H1 (cell line): ENCODE results near the gene COL26A1. TPM values are rescaled to one million over a fixed set of nuclear protein-coding genes. Genes with fewer than 3 reads are reported as not detected.

Source experiments
- CTCF ChIA-PET: fragments of 300-600 bp; sonication (Branson Sonifier 250); formaldehyde crosslinking; loops from one replicate; lab custom pipeline; 2021; ENCODE audit not compliant: partially characterized antibody; lab: Charles Lee
- POLR2A ChIA-PET: fragments of 300-600 bp; sonication (Branson Sonifier 250); formaldehyde crosslinking; loops from one replicate; lab custom pipeline; 2021; ENCODE audit warnings: inconsistent platforms; ENCODE audit not compliant: partially characterized antibody; lab: Charles Lee
- DNase-seq, 2 experiments: peaks; one replicate each; pipeline versions ENCODE4 v3.0.0 to v3.0.0-alpha.2; 2010 to 2022; ENCODE audit warnings: low spot score in 2 of 2, low read depth in 1 of 2, mixed read lengths in 1 of 2
- FAIRE-seq: peaks from 2 replicates; lab custom pipeline; 2011; peaks lifted over from hg19 to GRCh38; lab: Jason Lieb, UNC
- H2AFZ ChIP-seq: 2 replicates; pipeline ENCODE4 v1.8.1; 2012; ENCODE audit warnings: low read length, inconsistent platforms
- H2AK5ac ChIP-seq: 2 replicates; pipeline ENCODE4 v1.6.1; 2013; ENCODE audit warnings: low read depth, low read length
- H2BK120ac ChIP-seq: replicated peaks from 2 replicates; pipeline ENCODE3; 2013; ENCODE audit warnings: low read depth, low read length, inconsistent platforms
- H2BK12ac ChIP-seq: 2 replicates; pipeline ENCODE4 v1.6.1; 2013; ENCODE audit warnings: low read depth, low read length
- H2BK15ac ChIP-seq: 2 replicates; pipeline ENCODE4 v1.6.1; 2013; ENCODE audit warnings: low read length
- H2BK20ac ChIP-seq: 2 replicates; pipeline ENCODE4 v1.6.1; 2013; ENCODE audit warnings: low read length
- H2BK5ac ChIP-seq: 2 replicates; pipeline ENCODE4 v1.6.1; 2013; ENCODE audit warnings: low read depth, low read length
- H3K14ac ChIP-seq: 2 replicates; pipeline ENCODE4 v1.6.1; 2013; ENCODE audit warnings: inconsistent platforms; ENCODE audit not compliant: insufficient read length
- H3K18ac ChIP-seq: 2 replicates; pipeline ENCODE4 v1.6.1; 2013; ENCODE audit warnings: low read length; ENCODE audit errors: extremely low read depth
- H3K23ac ChIP-seq: 2 replicates; pipeline ENCODE4 v1.6.1; 2013; ENCODE audit warnings: inconsistent platforms; ENCODE audit not compliant: insufficient read length
- H3K23me2 ChIP-seq: 2 replicates; pipeline ENCODE4 v1.6.1; 2013; ENCODE audit warnings: low read depth, low read length
- H3K27ac ChIP-seq: 2 replicates; pipeline ENCODE4 v1.6.1; 2011; ENCODE audit warnings: low read depth, low read length, inconsistent platforms
- H3K27me3 ChIP-seq, 4 experiments: replicated peaks in 1 of 4; 1 replicate in 1 of 4; 2 replicates in 3 of 4; pipeline versions ENCODE4 v1.6.1 to v1.8.1; 2011 to 2013; ENCODE audit warnings: low read length in 3 of 4, mild to moderate bottlenecking in 3 of 4, inconsistent platforms in 2 of 4, mixed read lengths in 2 of 4, moderate library complexity in 1 of 4; ENCODE audit not compliant: control insufficient read depth in 3 of 4, insufficient read depth in 3 of 4; ENCODE audit errors: extremely low read depth in 1 of 4
- H3K36me3 ChIP-seq, 4 experiments: 2 replicates each; pipeline versions ENCODE4 v1.6.1 to v1.8.1; 2011 to 2013; ENCODE audit warnings: mild to moderate bottlenecking in 4 of 4, low read length in 3 of 4, moderate library complexity in 2 of 4, control low read depth in 1 of 4, inconsistent platforms in 1 of 4; ENCODE audit not compliant: insufficient read depth in 4 of 4, control insufficient read depth in 2 of 4
- H3K4ac ChIP-seq: replicated peaks from 2 replicates; pipeline ENCODE3; 2013; ENCODE audit warnings: low read length, low read depth, mixed read lengths, inconsistent platforms; ENCODE audit not compliant: insufficient read length
- H3K4me1 ChIP-seq, 4 experiments: replicated peaks in 1 of 4; 1 replicate in 1 of 4; 2 replicates in 3 of 4; pipeline versions ENCODE4 v1.6.1 to v1.8.1; 2011 to 2013; ENCODE audit warnings: low read length in 3 of 4, inconsistent platforms in 2 of 4, mixed read lengths in 1 of 4; ENCODE audit not compliant: insufficient read depth in 4 of 4, control insufficient read depth in 3 of 4
- H3K4me2 ChIP-seq, 2 experiments: 2 replicates each; pipeline versions ENCODE4 v1.6.1 to v1.8.1; 2011 to 2013; ENCODE audit warnings: low read depth in 2 of 2, low read length in 2 of 2, control low read depth in 1 of 2, inconsistent platforms in 1 of 2, mild to moderate bottlenecking in 1 of 2; ENCODE audit not compliant: insufficient read depth in 1 of 2
- H3K4me3 ChIP-seq, 4 experiments: fragments of 200-600, 300-600 bp in 1 of 4; sonication (generic), shearing (Covaris generic), sonication (Bioruptor Twin) in 1 of 4; 2 replicates each; pipeline versions ENCODE4 v1.5.1 to v1.8.1; 2011 to 2016; ENCODE audit warnings: low read length in 4 of 4, low read depth in 3 of 4, control low read depth in 2 of 4, inconsistent platforms in 2 of 4, mild to moderate bottlenecking in 2 of 4, mixed read lengths in 1 of 4, moderate library complexity in 1 of 4; ENCODE audit not compliant: insufficient read depth in 2 of 4; ENCODE audit errors: extremely low read depth in 1 of 4
- H3K56ac ChIP-seq: replicated peaks from 2 replicates; pipeline ENCODE3; 2013; ENCODE audit warnings: low read depth, mild to moderate bottlenecking, mixed read lengths, low read length, inconsistent platforms; ENCODE audit not compliant: insufficient read length
- H3K79me1 ChIP-seq: 2 replicates; pipeline ENCODE4 v1.6.1; 2013; ENCODE audit warnings: low read depth, low read length, control low read depth
- H3K79me2 ChIP-seq, 2 experiments: 2 replicates each; pipeline versions ENCODE4 v1.6.1 to v1.8.1; 2012 to 2013; ENCODE audit warnings: low read length in 2 of 2, mild to moderate bottlenecking in 2 of 2, inconsistent platforms in 1 of 2; ENCODE audit not compliant: insufficient read depth in 2 of 2, control insufficient read depth in 1 of 2
- H3K9ac ChIP-seq, 4 experiments: replicated peaks in 1 of 4; 1 replicate in 1 of 4; 2 replicates in 3 of 4; pipeline versions ENCODE4 v1.6.1 to v1.8.1; 2011 to 2013; ENCODE audit warnings: low read depth in 3 of 4, low read length in 3 of 4, control low read depth in 2 of 4, mild to moderate bottlenecking in 2 of 4, moderate library complexity in 2 of 4, inconsistent platforms in 1 of 4; ENCODE audit errors: extremely low read depth in 1 of 4
- H3K9me3 ChIP-seq, 2 experiments: 2 replicates each; pipeline versions ENCODE4 v1.6.1 to v1.8.1; 2012 to 2013; ENCODE audit warnings: mild to moderate bottlenecking in 2 of 2, moderate library complexity in 2 of 2, control low read depth in 1 of 2, inconsistent platforms in 1 of 2, low read depth in 1 of 2, low read length in 1 of 2, mixed read lengths in 1 of 2; ENCODE audit not compliant: insufficient read depth in 2 of 2
- H4K20me1 ChIP-seq, 2 experiments: replicated peaks in 1 of 2; 2 replicates each; pipeline versions ENCODE3 to v1.8.1; 2011 to 2013; ENCODE audit warnings: inconsistent platforms in 2 of 2, low read length in 2 of 2, mild to moderate bottlenecking in 1 of 2; ENCODE audit not compliant: insufficient read depth in 2 of 2, control insufficient read depth in 1 of 2
- H4K5ac ChIP-seq: 2 replicates; pipeline ENCODE4 v1.6.1; 2013; ENCODE audit warnings: low read length, low read depth, mixed read lengths, inconsistent platforms; ENCODE audit not compliant: insufficient read length
- H4K8ac ChIP-seq: 2 replicates; pipeline ENCODE4 v1.8.0; 2013; ENCODE audit warnings: mild to moderate bottlenecking, moderate library complexity, low read length, inconsistent platforms; ENCODE audit not compliant: insufficient read depth; ENCODE audit errors: extremely low read depth
- H4K91ac ChIP-seq: replicated peaks from 2 replicates; pipeline ENCODE3; 2013; ENCODE audit warnings: low read length, mixed read lengths, inconsistent platforms; ENCODE audit not compliant: insufficient read length
- E2F6 ChIP-seq: IDR thresholded peaks from 2 replicates; pipeline ENCODE4 v1.6.1; 2012; ENCODE audit warnings: inconsistent platforms
- HDAC6 ChIP-seq: IDR thresholded peaks from one replicate; pipeline ENCODE4 v1.7.1; 2012; ENCODE audit warnings: low read depth, mild to moderate bottlenecking, inconsistent platforms, low read length, moderate library complexity
- POU5F1 ChIP-seq: IDR thresholded peaks from 2 replicates; pipeline ENCODE4 v1.6.1; 2011; ENCODE audit warnings: low read depth, mild to moderate bottlenecking, low read length, moderate library complexity
- SRF ChIP-seq: IDR thresholded peaks from 2 replicates; pipeline ENCODE4 v1.6.1; 2011; ENCODE audit warnings: mild to moderate bottlenecking, low read depth, low read length, moderate library complexity
- WGBS, 2 experiments: shearing (Covaris generic) in 1 of 2; methylation state at CpG; one replicate each; pipeline versions ENCODE4 v1.1.6 to v1.1.7; 2013 to 2015; ENCODE audit warnings: low lambda C conversion rate in 2 of 2, mixed read lengths in 2 of 2, inconsistent platforms in 1 of 2, low coverage in 1 of 2, missing lambda C conversion rate in 1 of 2; ENCODE audit not compliant: insufficient replicate concordance in 2 of 2, insufficient coverage in 1 of 2, insufficient read length in 1 of 2; ENCODE audit errors: extremely low coverage in 1 of 2, missing lambda C conversion rate in 1 of 2; 5-methylcytosine and 5-hydroxymethylcytosine counted together
- polyA plus RNA-seq, 7 experiments: library from polyadenylated mRNA; depleted of rRNA in 3 of 7; stranded (reverse) in 5 of 7; unstranded in 2 of 7; fragments of >200 nt in 5 of 7; fragments of 200-250 nt in 2 of 7; gene quantifications; 1 replicate in 5 of 7; 2 replicates in 1 of 7; 4 replicates in 1 of 7; pipeline versions ENCODE4 v1.2.1 to v1.2.3, GENCODE V29; 2011 to 2013; ENCODE audit warnings: missing spikeins in 2 of 7, mixed read lengths in 2 of 7
- total RNA-seq: library from RNA; stranded (reverse); fragmentation: NEBNext Ultra II Directional; extraction: Animal tissue kit (Norgen Biotek cat#: 25700); gene quantifications from 2 replicates; pipeline ENCODE4 v1.2.1, GENCODE V29; 2021
- TF ChIP-seq, protein P1 (sequence below): IDR thresholded peaks from 2 replicates; pipeline ENCODE4 v1.6.1; 2012; ENCODE audit warnings: inconsistent platforms
- TF ChIP-seq, protein P2 (sequence below), 3 experiments: IDR thresholded peaks; 1 replicate in 2 of 3; 2 replicates in 1 of 3; pipeline versions ENCODE4 v1.5.1 to v1.6.1; 2011; ENCODE audit warnings: low read length in 3 of 3, mild to moderate bottlenecking in 3 of 3, inconsistent platforms in 2 of 3, low read depth in 1 of 3, moderate library complexity in 1 of 3; ENCODE audit not compliant: insufficient read depth in 1 of 3; ENCODE audit errors: control extremely low read depth in 1 of 3
- TF ChIP-seq, protein P3 (sequence below): IDR thresholded peaks from 2 replicates; pipeline ENCODE4 v1.6.1; 2012; ENCODE audit warnings: low read length, inconsistent platforms

The COL26A1 gene
- total and polyA plus RNA-seq, 2 of the 8 experiments (the other 6 are each of a cell fraction or from before 2014, with no cell fraction given) = 51.1 to 68.8 TPM

- Histone ChIP-seq H3K4me1 (peaks cover 0 to 9% (median 5%) of the 10 kb centered on the region in 4 experiments; a peak in 6 of 7 replicates), H3K9me3 (no peaks in the 10 kb centered on the region), H4K8ac (no peak overlapping the region), H2AFZ (no peak overlapping the region), H3K36me3 (no peaks in the 10 kb centered on the region), H3K4me3 (no peak overlapping the region), H4K91ac (no peak overlapping the region), H3K56ac (no peak overlapping the region), H3K9ac (no peak overlapping the region), H3K27ac (no peak overlapping the region), H2BK120ac (no peak overlapping the region), H4K5ac (no peak overlapping the region), H2AK5ac (no peak overlapping the region), H3K79me2 (no peaks in the 10 kb centered on the region), H2BK12ac (no peak overlapping the region), H2BK20ac (no peak overlapping the region), H3K79me1 (no peaks in the 10 kb centered on the region), H3K23me2 (no peaks in the 10 kb centered on the region), H3K4me2 (no peak overlapping the region), H3K4ac (no peak overlapping the region), H4K20me1 (peaks cover 0 to 6% of the 10 kb centered on the region in 2 experiments), H2BK5ac (no peak overlapping the region), H3K14ac (no peak overlapping the region), H3K18ac (no peak overlapping the region), H3K27me3 (no peaks in the 10 kb centered on the region), H2BK15ac (no peak overlapping the region), H3K23ac (no peak overlapping the region)
- TF ChIP-seq, protein P1, sequence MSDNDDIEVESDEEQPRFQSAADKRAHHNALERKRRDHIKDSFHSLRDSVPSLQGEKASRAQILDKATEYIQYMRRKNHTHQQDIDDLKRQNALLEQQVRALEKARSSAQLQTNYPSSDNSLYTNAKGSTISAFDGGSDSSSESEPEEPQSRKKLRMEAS = no peak
- TF ChIP-seq POU5F1 = no peak
- TF ChIP-seq, protein P2, sequence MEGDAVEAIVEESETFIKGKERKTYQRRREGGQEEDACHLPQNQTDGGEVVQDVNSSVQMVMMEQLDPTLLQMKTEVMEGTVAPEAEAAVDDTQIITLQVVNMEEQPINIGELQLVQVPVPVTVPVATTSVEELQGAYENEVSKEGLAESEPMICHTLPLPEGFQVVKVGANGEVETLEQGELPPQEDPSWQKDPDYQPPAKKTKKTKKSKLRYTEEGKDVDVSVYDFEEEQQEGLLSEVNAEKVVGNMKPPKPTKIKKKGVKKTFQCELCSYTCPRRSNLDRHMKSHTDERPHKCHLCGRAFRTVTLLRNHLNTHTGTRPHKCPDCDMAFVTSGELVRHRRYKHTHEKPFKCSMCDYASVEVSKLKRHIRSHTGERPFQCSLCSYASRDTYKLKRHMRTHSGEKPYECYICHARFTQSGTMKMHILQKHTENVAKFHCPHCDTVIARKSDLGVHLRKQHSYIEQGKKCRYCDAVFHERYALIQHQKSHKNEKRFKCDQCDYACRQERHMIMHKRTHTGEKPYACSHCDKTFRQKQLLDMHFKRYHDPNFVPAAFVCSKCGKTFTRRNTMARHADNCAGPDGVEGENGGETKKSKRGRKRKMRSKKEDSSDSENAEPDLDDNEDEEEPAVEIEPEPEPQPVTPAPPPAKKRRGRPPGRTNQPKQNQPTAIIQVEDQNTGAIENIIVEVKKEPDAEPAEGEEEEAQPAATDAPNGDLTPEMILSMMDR (IDR thresholded peaks at IDR 0.05; ENCODE audit: control extremely low read depth in 1 of 3, insufficient read depth in 1 of 3, low read depth in 1 of 3, low read length in 3 of 3) = no peak
- no peak for TF ChIP-seq HDAC6
- TF ChIP-seq, protein P3, sequence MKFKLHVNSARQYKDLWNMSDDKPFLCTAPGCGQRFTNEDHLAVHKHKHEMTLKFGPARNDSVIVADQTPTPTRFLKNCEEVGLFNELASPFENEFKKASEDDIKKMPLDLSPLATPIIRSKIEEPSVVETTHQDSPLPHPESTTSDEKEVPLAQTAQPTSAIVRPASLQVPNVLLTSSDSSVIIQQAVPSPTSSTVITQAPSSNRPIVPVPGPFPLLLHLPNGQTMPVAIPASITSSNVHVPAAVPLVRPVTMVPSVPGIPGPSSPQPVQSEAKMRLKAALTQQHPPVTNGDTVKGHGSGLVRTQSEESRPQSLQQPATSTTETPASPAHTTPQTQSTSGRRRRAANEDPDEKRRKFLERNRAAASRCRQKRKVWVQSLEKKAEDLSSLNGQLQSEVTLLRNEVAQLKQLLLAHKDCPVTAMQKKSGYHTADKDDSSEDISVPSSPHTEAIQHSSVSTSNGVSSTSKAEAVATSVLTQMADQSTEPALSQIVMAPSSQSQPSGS = no peak
- TF ChIP-seq E2F6 = no peak
- TF ChIP-seq SRF = no peak
- ChIA-PET POLR2A (no interaction called here), CTCF (interaction anchor here (0.6 to 6.5 kb wide), 5 partner anchors 7 to 223 kb away, joined by 3 to 70 read pairs (median 17); no protein-coding TSS in a partner anchor)
- DNase-seq (no peak), FAIRE-seq (no peak)
- WGBS, 2 experiments = 90% methylated on average over 5 of the region's 5 CpGs; no CpG with 5 or more reads in 1 of the 2 experiments
These were observed 147.6 kb downstream of the COL26A1 start for GRCh38 chr7:101510297-101510696.
